Hepatocyte (in vitro differentiated cells): ENCODE measurements around the gene PRSS33.

Experiments
- EZH2phosphoT487 ChIP-seq: fragments of 200-600 bp; sonication (generic); IDR thresholded peaks from one replicate; pipeline ENCODE4 v1.6.1; 2018; ENCODE audit warnings: antibody characterized with exemption, mild to moderate bottlenecking, low read depth, moderate library complexity; ENCODE audit not compliant: unreplicated experiment, severe bottlenecking
- TF ChIP-seq, protein P1 (sequence below): fragments of 200-600 bp; sonication (generic); IDR thresholded peaks from 2 replicates; pipeline ENCODE4 v1.5.1; 2016; ENCODE audit warnings: antibody characterized with exemption, mild to moderate bottlenecking; ENCODE audit not compliant: poor library complexity

DNA sequence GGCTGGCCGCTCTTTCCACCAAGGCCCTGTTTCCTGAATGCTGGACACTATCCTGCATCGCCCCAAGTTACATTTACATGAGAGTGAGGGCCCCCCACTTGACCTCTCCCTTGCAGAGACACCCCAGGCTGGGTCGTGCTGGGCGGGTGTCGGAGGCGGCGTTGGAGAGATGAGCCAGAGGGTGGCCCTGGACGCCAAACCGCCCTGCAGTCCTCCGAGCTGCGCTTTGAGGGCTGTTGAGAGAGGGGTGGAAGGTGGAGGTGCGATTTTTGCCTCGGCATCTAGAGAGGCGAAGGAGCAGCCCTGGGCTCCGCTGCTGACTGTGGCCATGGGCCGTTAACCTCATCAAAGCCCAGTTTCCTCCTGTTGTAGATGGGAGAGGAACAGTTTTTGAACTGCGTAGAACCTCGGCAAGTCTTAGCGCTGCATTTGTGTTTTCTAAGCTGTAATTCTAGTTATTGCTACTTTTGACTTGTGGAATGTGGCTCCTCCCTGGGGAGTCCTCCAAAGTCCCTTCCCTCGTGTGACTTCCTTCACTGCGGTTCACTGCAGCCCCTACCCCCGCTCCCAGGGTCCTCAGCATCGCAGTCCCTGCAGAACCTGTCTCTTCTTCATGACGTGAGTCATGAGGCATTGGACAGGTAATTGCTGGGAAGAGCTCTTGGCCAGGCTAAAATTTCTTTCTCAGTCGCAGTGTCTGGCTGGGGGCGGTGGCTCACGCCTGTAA lies 9.3 kb downstream of the PRSS33 start:
- TF ChIP-seq, protein P1, sequence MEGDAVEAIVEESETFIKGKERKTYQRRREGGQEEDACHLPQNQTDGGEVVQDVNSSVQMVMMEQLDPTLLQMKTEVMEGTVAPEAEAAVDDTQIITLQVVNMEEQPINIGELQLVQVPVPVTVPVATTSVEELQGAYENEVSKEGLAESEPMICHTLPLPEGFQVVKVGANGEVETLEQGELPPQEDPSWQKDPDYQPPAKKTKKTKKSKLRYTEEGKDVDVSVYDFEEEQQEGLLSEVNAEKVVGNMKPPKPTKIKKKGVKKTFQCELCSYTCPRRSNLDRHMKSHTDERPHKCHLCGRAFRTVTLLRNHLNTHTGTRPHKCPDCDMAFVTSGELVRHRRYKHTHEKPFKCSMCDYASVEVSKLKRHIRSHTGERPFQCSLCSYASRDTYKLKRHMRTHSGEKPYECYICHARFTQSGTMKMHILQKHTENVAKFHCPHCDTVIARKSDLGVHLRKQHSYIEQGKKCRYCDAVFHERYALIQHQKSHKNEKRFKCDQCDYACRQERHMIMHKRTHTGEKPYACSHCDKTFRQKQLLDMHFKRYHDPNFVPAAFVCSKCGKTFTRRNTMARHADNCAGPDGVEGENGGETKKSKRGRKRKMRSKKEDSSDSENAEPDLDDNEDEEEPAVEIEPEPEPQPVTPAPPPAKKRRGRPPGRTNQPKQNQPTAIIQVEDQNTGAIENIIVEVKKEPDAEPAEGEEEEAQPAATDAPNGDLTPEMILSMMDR, result no peak
- TF ChIP-seq EZH2phosphoT487, result no peak
